ENCODE results near the gene MIP.

MIP gene

DNA sequence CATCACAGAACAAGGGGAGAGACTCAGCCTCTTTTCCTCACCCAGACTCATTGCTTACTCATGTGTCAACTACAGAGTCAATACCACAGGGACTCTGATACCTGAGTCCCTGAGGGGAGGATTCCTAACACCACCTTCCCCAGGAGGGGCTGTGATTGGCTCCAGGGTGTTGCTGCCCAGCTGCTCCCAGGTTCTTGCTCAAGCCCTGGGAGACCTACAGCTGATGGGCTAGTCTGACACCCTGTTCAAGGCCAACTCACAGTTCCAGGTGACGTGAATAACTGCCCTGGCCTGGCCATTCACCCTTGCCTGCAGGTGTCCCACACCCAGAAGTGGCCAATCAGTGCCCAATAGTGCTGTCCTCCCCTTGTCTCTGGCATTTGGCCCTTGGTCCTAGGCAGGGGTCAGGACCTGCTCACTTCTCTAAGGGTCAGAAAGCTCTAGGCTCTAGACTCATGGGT is 22.5 kb upstream of the MIP start:
- Histone ChIP-seq H3K36me3 (ENCODE audit: insufficient read depth, low read length) (no peaks in the 10 kb centered on the region), H3F3A (ENCODE audit: low read depth) (no peaks in the 10 kb centered on the region), H3K27me3 (ENCODE audit: insufficient read depth, low read length, poor library complexity, severe bottlenecking) (no peaks in the 10 kb centered on the region), H3K4me1 (ENCODE audit: insufficient read depth, low read length, poor library complexity, severe bottlenecking) (no peaks in the 10 kb centered on the region), H3K4me2 (ENCODE audit: low read depth, low read length, poor library complexity, severe bottlenecking) (no peak overlapping the region), H3K9ac (ENCODE audit: low read depth, low read length, poor library complexity, severe bottlenecking) (no peak overlapping the region), H2AFZ (ENCODE audit: low read length) (no peak overlapping the region), H4K20me1 (ENCODE audit: insufficient read depth, low read length, poor library complexity, severe bottlenecking) (no peaks in the 10 kb centered on the region), H3K4me3 (ENCODE audit: low read length, poor library complexity, severe bottlenecking) (no peak overlapping the region), H3K79me2 (ENCODE audit: insufficient read depth, low read length) (peaks cover 3% of the 10 kb centered on the region; the same call in 1 of the 2 replicates), H3K9me3 (ENCODE audit: insufficient read depth, low read depth, low read length) (no peaks in the 10 kb centered on the region), H3K9me2 (replicated peaks; ENCODE audit: low read depth, low read length) (no peaks in the 10 kb centered on the region)
- TF ChIP-seq, protein P1, sequence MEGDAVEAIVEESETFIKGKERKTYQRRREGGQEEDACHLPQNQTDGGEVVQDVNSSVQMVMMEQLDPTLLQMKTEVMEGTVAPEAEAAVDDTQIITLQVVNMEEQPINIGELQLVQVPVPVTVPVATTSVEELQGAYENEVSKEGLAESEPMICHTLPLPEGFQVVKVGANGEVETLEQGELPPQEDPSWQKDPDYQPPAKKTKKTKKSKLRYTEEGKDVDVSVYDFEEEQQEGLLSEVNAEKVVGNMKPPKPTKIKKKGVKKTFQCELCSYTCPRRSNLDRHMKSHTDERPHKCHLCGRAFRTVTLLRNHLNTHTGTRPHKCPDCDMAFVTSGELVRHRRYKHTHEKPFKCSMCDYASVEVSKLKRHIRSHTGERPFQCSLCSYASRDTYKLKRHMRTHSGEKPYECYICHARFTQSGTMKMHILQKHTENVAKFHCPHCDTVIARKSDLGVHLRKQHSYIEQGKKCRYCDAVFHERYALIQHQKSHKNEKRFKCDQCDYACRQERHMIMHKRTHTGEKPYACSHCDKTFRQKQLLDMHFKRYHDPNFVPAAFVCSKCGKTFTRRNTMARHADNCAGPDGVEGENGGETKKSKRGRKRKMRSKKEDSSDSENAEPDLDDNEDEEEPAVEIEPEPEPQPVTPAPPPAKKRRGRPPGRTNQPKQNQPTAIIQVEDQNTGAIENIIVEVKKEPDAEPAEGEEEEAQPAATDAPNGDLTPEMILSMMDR (conservative IDR thresholded peaks at IDR 0.05; ENCODE audit: low read length) = no peak
- TF ChIP-seq EZH2phosphoT487 (IDR thresholded peaks at IDR 0.05; ENCODE audit: borderline replicate concordance) = no peak

DNA sequence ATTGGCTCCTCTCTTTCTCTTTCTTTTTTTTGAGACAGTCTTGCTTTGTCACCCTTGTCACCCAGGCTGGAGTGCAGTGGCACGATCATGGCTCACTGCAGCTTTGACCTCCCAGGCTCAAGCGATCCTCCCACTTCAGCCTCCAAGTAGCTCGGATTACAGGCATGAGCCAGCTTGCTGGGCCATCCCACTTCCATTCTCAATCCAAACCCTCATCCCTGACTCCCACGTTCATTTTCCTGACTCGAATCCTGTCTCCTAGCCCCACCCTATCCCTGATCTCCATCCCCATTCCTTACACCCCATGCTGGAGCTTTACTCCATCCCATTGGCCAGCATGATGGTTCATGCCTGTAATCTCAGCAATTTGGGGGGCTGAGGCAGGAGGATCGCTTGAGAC is 21.7 kb upstream of the MIP start:
- TF ChIP-seq, protein P1 (conservative IDR thresholded peaks at IDR 0.05; ENCODE audit: low read length) = no peak
- TF ChIP-seq EZH2phosphoT487 (IDR thresholded peaks at IDR 0.05; ENCODE audit: borderline replicate concordance) = no peak

DNA sequence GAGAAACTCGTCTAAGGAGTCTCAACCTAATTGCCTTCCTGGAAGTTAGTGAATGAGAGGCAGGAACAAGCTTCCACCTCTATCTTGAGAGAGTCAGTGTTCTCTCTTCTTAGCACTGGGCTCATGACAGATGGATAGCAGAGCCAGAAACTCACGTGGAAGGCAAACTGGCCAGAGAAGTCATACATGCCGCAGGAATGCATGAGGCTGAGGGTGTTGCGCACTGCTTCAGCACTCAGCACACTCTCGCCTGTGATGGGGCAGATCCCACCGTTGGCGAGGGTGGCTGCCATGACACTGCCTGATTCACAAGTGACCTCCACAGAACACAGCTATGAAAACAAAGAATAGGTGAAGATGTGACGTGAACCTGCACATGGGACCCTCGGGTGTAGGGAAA is 19.9 kb upstream of the MIP start:
- Histone ChIP-seq H2AFZ (ENCODE audit: low read length) (no peak overlapping the region), H3K9ac (ENCODE audit: low read depth, low read length, poor library complexity, severe bottlenecking) (no peak overlapping the region), H3K4me1 (ENCODE audit: insufficient read depth, low read length, poor library complexity, severe bottlenecking) (peaks cover 23% of the 10 kb centered on the region), H3K27me3 (ENCODE audit: insufficient read depth, low read length, poor library complexity, severe bottlenecking) (no peaks in the 10 kb centered on the region), H3K9me3 (ENCODE audit: insufficient read depth, low read depth, low read length) (no peaks in the 10 kb centered on the region), H3K79me2 (ENCODE audit: insufficient read depth, low read length) (peaks cover 29% of the 10 kb centered on the region), H3K4me3 (ENCODE audit: low read length, poor library complexity, severe bottlenecking) (no peak overlapping the region), H3F3A (ENCODE audit: low read depth) (no peaks in the 10 kb centered on the region), H3K9me2 (replicated peaks; ENCODE audit: low read depth, low read length) (no peaks in the 10 kb centered on the region), H3K4me2 (ENCODE audit: low read depth, low read length, poor library complexity, severe bottlenecking) (no peak overlapping the region), H4K20me1 (ENCODE audit: insufficient read depth, low read length, poor library complexity, severe bottlenecking) (no peaks in the 10 kb centered on the region), H3K36me3 (ENCODE audit: insufficient read depth, low read length) (no peaks in the 10 kb centered on the region)
- no peak for TF ChIP-seq EZH2phosphoT487 (IDR thresholded peaks at IDR 0.05; ENCODE audit: borderline replicate concordance)
- TF ChIP-seq, protein P1 (conservative IDR thresholded peaks at IDR 0.05; ENCODE audit: low read length) = no peak

More for the DNA sequence above, 21.7 kb upstream of the MIP start:
- H3K79me2 ChIP-seq (ENCODE audit: insufficient read depth, low read length) = peaks cover 11% of the 10 kb centered on the region; the same call in 1 of the 2 replicates
- H3K4me2 ChIP-seq (ENCODE audit: low read depth, low read length, poor library complexity, severe bottlenecking) = no peak overlapping the region
- H3K36me3 ChIP-seq (ENCODE audit: insufficient read depth, low read length) = no peaks in the 10 kb centered on the region
- H3K9me3 ChIP-seq (ENCODE audit: insufficient read depth, low read depth, low read length) = no peaks in the 10 kb centered on the region
- no peak overlapping the region for H2AFZ ChIP-seq (ENCODE audit: low read length)
- H3K9ac ChIP-seq (ENCODE audit: low read depth, low read length, poor library complexity, severe bottlenecking) = no peak overlapping the region
- H3F3A ChIP-seq (ENCODE audit: low read depth) = no peaks in the 10 kb centered on the region
- H3K27me3 ChIP-seq (ENCODE audit: insufficient read depth, low read length, poor library complexity, severe bottlenecking) = no peaks in the 10 kb centered on the region
- no peaks in the 10 kb centered on the region for H4K20me1 ChIP-seq (ENCODE audit: insufficient read depth, low read length, poor library complexity, severe bottlenecking)
- no peaks in the 10 kb centered on the region for H3K9me2 ChIP-seq (replicated peaks; ENCODE audit: low read depth, low read length)
- no peak overlapping the region for H3K4me3 ChIP-seq (ENCODE audit: low read length, poor library complexity, severe bottlenecking)
- peaks cover 6% of the 10 kb centered on the region for H3K4me1 ChIP-seq (ENCODE audit: insufficient read depth, low read length, poor library complexity, severe bottlenecking)
